ENCODE results near the gene CAPN11.

Gene CAPN11

DNA sequence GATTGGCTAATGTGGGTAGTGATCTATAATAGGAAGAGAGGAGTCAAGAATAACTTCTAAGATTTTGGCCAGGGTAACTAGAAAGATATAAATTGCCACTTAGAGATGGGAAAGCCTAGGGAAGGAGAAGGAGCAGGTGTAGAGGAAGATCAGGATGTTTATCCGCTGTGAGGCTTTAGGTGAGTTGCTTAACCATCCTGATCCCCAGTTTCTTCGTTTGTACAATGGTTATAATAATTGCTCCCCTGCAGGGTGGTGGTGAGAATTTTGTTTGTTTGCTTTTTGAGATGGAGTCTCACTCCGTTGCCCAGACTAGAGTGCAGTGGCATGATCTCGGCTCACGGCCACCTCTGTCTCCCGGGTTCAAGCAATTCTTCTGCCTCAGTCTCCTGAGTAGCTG lies 55.7 kb downstream of the CAPN11 start:
- no peaks in the 10 kb centered on the region for H3K27me3 ChIP-seq (ENCODE audit: low read length)
- no peak overlapping the region for H3K4me3 ChIP-seq (ENCODE audit: insufficient read depth, low read length, poor library complexity, severe bottlenecking)
- H3K4me2 ChIP-seq (ENCODE audit: low read depth, low read length, poor library complexity, severe bottlenecking) = no peak overlapping the region
- 0 out of 2 replicates have a peak, but pooled peaks cover 3% of the 10 kb centered on the region for H3F3A ChIP-seq (ENCODE audit: insufficient read depth)
- TF ChIP-seq CTCF (IDR thresholded peaks at IDR 0.05; ENCODE audit: insufficient read depth, low read length, poor library complexity, severe bottlenecking) = no peak
- no peak overlapping the region for H3K27ac ChIP-seq (ENCODE audit: low read depth, low read length)
- no peaks in the 10 kb centered on the region for H3K79me2 ChIP-seq (ENCODE audit: insufficient read depth, low read length)
- H4K20me1 ChIP-seq (ENCODE audit: low read depth, low read length) = no peaks in the 10 kb centered on the region
- H3K9me2 ChIP-seq (replicated peaks; ENCODE audit: insufficient read depth, low read length) = no peaks in the 10 kb centered on the region
- no peak overlapping the region for H3K9ac ChIP-seq (ENCODE audit: low read length)
- no peaks in the 10 kb centered on the region for H3K36me3 ChIP-seq (ENCODE audit: low read length)
- H2AFZ ChIP-seq (ENCODE audit: low read depth, low read length, severe bottlenecking) = no peak overlapping the region
- no peaks in the 10 kb centered on the region for H3K9me3 ChIP-seq (ENCODE audit: insufficient read depth, low read length)

- Histone ChIP-seq H4K20me1 (ENCODE audit: low read depth, low read length) (no peaks in the 10 kb centered on the region), H3K9me3 (ENCODE audit: insufficient read depth, low read length) (no peaks in the 10 kb centered on the region), H3K4me2 (ENCODE audit: low read depth, low read length, poor library complexity, severe bottlenecking) (no peak within 1 kb of the TSS), H3K27ac (ENCODE audit: low read depth, low read length) (no peak within 1 kb of the TSS), H3K9me2 (replicated peaks; ENCODE audit: insufficient read depth, low read length) (no peaks in the 10 kb centered on the region), H3K79me2 (ENCODE audit: insufficient read depth, low read length) (no peaks in the 10 kb centered on the region), H2AFZ (ENCODE audit: low read depth, low read length, severe bottlenecking) (no peak within 1 kb of the TSS), H3F3A (ENCODE audit: insufficient read depth) (peaks cover 14% of the 10 kb centered on the region), H3K4me3 (ENCODE audit: insufficient read depth, low read length, poor library complexity, severe bottlenecking) (no peak within 1 kb of the TSS), H3K9ac (ENCODE audit: low read length) (no peak within 1 kb of the TSS), H3K27me3 (ENCODE audit: low read length) (no peaks in the 10 kb centered on the region), H3K36me3 (ENCODE audit: low read length) (no peaks in the 10 kb centered on the region)
- no peak for TF ChIP-seq CTCF (IDR thresholded peaks at IDR 0.05; ENCODE audit: insufficient read depth, low read length, poor library complexity, severe bottlenecking)
These were observed 58.2 kb downstream of the CAPN11 start, which contains the start of gene MYMX for GRCh38 chr6:44216677-44217331. Gene MYMX (plus strand): TSS chr6:44216926. CDS start chr6:44217472, 546 bp downstream.

DNA sequence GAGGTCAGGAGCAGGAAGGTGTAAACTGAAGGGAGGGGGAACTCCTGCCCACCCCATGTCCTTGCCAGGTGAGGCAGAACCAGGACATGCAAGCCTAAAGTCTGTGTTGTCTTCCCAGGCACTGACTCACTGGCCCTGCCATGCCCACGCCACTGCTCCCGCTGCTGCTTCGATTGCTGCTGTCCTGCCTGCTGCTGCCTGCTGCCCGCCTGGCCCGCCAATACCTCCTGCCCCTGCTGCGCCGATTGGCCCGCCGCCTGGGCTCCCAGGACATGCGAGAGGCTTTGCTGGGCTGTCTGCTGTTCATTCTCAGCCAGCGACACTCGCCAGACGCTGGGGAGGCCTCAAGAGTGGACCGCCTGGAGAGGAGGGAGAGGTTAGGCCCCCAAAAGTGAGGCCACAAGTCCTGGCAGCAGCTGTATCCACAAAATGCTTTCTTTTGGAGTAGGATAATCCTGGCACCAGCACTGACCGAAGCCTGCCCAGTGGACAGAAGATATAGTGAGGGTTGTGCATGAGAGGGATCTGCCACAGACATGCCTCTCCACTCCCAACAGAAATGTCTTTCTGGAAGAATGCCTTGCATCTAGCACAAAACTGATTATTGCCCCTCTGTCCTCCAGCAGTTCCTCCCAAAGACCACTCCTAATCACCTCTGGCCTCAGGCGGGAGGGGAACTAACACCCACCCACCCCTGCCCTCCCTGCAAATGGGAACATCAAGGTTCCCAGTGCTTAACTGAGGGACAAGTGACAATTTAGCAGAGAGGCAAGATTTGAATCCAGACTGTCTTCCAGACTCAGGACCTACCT lies 58.9 kb downstream of the CAPN11 start:
- no peak overlapping the region for H3K27ac ChIP-seq (ENCODE audit: low read depth, low read length)
- H3K4me2 ChIP-seq (ENCODE audit: low read depth, low read length, poor library complexity, severe bottlenecking) = no peak overlapping the region
- H3K79me2 ChIP-seq (ENCODE audit: insufficient read depth, low read length) = no peaks in the 10 kb centered on the region
- H3K9ac ChIP-seq (ENCODE audit: low read length) = no peak overlapping the region
- TF ChIP-seq CTCF (IDR thresholded peaks at IDR 0.05; ENCODE audit: insufficient read depth, low read length, poor library complexity, severe bottlenecking) (no peak), EZH2phosphoT487 (conservative IDR thresholded peaks at IDR 0.05; ENCODE audit: low read length) (no peak)
- no peaks in the 10 kb centered on the region for H3K27me3 ChIP-seq (ENCODE audit: low read length)
- no peaks in the 10 kb centered on the region for H4K20me1 ChIP-seq (ENCODE audit: low read depth, low read length)
- H3K9me2 ChIP-seq (replicated peaks; ENCODE audit: insufficient read depth, low read length) = no peaks in the 10 kb centered on the region
- no peak overlapping the region for H3K4me3 ChIP-seq (ENCODE audit: insufficient read depth, low read length, poor library complexity, severe bottlenecking)
- peaks cover 14% of the 10 kb centered on the region for H3F3A ChIP-seq (ENCODE audit: insufficient read depth)
- no peaks in the 10 kb centered on the region for H3K9me3 ChIP-seq (ENCODE audit: insufficient read depth, low read length)
- H2AFZ ChIP-seq (ENCODE audit: low read depth, low read length, severe bottlenecking) = no peak overlapping the region
- no peaks in the 10 kb centered on the region for H3K36me3 ChIP-seq (ENCODE audit: low read length)

Data from SU-DHL-6 (cell line).